ENCODE results near the gene SHKBP1.

The SHKBP1 gene

DNA sequence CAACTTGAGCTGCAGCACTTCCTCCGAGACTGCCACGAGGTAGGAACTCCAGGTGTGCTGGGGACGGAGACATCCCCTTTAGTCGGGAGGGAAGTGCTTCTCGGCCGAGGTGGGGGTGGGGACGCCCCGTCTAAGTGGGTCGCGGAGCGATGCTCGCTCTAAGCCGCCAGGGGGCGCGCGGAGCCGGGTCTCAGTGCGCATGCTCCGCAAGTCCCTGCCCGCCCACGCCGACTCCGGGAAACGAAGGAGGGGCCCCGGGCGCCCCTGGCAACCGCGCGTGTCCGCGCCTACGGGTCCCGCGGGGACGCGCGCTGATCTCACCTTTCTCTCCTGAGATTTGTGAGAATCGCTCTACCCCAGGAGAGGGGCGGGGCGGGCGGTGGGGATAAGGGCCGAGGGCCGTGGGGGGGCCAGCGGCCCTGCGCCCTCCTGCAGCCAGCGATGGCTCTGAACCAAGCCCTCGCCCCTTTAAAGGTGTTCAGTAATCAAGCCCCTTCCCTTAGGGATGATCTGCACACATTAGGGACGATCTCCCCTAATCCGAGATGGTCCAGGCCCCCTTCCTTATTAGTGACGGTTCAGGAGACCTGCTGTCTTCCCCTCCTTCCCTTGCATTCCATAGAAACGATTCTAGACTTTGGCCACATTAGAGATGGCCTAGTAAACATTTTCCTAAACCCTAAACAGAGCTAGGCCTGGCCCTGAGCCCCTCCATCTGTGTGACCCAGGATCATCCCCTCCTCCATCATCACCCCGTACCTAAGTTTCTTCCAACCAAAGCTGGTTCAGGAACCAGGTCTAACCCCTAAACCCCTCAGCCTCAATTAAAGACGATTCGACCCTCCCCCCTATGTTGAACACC, 47.3 kb upstream of the SHKBP1 start (continued):
- peak; percentile 99 for TF ChIP-seq ZBTB48 (tag by site-specific recombination; IDR thresholded peaks at IDR 0.05)
- TF ChIP-seq ZNF211 (tag by site-specific recombination; IDR thresholded peaks at IDR 0.05; ENCODE audit: low read depth): no peak
- TF ChIP-seq ZBTB8A (tag by site-specific recombination; IDR thresholded peaks at IDR 0.05): peak; percentile 76
- TF ChIP-seq SCRT2 (tag by site-specific recombination; IDR thresholded peaks at IDR 0.05): no peak
- no peak; the same call in 1 of the 2 replicates for TF ChIP-seq SALL2 (tag by site-specific recombination; IDR thresholded peaks at IDR 0.05; ENCODE audit: borderline replicate concordance)
- TF ChIP-seq, protein P1, sequence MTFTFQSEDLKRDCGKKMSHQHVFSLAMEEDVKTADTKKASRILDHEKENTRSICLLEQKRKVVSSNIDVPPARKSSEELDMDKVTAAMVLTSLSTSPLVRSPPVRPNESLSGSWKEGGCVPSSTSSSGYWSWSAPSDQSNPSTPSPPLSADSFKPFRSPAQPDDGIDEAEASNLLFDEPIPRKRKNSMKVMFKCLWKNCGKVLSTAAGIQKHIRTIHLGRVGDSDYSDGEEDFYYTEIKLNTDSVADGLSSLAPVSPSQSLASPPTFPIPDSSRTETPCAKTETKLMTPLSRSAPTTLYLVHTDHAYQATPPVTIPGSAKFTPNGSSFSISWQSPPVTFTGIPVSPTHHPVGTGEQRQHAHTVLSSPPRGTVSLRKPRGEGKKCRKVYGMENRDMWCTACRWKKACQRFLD (tag by site-specific recombination; IDR thresholded peaks at IDR 0.05): no peak
- TF ChIP-seq ZNF600 (tag by site-specific recombination; IDR thresholded peaks at IDR 0.05): no peak
- TF ChIP-seq ZNF10 (tag by site-specific recombination; IDR thresholded peaks at IDR 0.05): 0 out of 2 replicates have a peak, but pooled peaks have one; percentile 17
- no peak for TF ChIP-seq GLI4 (tag by site-specific recombination; IDR thresholded peaks at IDR 0.05)
- peak; percentile 65 for TF ChIP-seq ZNF335 (tag by site-specific recombination; conservative IDR thresholded peaks at IDR 0.05)
- TF ChIP-seq, protein P2, sequence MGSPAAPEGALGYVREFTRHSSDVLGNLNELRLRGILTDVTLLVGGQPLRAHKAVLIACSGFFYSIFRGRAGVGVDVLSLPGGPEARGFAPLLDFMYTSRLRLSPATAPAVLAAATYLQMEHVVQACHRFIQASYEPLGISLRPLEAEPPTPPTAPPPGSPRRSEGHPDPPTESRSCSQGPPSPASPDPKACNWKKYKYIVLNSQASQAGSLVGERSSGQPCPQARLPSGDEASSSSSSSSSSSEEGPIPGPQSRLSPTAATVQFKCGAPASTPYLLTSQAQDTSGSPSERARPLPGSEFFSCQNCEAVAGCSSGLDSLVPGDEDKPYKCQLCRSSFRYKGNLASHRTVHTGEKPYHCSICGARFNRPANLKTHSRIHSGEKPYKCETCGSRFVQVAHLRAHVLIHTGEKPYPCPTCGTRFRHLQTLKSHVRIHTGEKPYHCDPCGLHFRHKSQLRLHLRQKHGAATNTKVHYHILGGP (tag by site-specific recombination; IDR thresholded peaks at IDR 0.05): no peak
- TF ChIP-seq ZNF548 (tag by site-specific recombination; IDR thresholded peaks at IDR 0.05): no peak
- TF ChIP-seq, protein P3, sequence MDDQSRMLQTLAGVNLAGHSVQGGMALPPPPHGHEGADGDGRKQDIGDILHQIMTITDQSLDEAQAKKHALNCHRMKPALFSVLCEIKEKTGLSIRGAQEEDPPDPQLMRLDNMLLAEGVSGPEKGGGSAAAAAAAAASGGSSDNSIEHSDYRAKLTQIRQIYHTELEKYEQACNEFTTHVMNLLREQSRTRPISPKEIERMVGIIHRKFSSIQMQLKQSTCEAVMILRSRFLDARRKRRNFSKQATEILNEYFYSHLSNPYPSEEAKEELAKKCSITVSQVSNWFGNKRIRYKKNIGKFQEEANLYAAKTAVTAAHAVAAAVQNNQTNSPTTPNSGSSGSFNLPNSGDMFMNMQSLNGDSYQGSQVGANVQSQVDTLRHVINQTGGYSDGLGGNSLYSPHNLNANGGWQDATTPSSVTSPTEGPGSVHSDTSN (CRISPR knock-in tag; IDR thresholded peaks at IDR 0.05): peak; percentile 42; the same call in 1 of the 2 replicates
- TF ChIP-seq, protein P4, sequence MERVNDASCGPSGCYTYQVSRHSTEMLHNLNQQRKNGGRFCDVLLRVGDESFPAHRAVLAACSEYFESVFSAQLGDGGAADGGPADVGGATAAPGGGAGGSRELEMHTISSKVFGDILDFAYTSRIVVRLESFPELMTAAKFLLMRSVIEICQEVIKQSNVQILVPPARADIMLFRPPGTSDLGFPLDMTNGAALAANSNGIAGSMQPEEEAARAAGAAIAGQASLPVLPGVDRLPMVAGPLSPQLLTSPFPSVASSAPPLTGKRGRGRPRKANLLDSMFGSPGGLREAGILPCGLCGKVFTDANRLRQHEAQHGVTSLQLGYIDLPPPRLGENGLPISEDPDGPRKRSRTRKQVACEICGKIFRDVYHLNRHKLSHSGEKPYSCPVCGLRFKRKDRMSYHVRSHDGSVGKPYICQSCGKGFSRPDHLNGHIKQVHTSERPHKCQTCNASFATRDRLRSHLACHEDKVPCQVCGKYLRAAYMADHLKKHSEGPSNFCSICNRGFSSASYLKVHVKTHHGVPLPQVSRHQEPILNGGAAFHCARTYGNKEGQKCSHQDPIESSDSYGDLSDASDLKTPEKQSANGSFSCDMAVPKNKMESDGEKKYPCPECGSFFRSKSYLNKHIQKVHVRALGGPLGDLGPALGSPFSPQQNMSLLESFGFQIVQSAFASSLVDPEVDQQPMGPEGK (tag by site-specific recombination; IDR thresholded peaks at IDR 0.05): peak; percentile 96
- TF ChIP-seq TCF7L2 (IDR thresholded peaks at IDR 0.05; ENCODE audit: borderline replicate concordance, low read depth, low read length): no peak
- TF ChIP-seq, protein P5, sequence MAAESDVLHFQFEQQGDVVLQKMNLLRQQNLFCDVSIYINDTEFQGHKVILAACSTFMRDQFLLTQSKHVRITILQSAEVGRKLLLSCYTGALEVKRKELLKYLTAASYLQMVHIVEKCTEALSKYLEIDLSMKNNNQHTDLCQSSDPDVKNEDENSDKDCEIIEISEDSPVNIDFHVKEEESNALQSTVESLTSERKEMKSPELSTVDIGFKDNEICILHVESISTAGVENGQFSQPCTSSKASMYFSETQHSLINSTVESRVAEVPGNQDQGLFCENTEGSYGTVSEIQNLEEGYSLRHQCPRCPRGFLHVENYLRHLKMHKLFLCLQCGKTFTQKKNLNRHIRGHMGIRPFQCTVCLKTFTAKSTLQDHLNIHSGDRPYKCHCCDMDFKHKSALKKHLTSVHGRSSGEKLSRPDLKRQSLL (tag by site-specific recombination; IDR thresholded peaks at IDR 0.05): no peak
- TF ChIP-seq ZNF239 (tag by site-specific recombination; IDR thresholded peaks at IDR 0.05): no peak
- no peak for TF ChIP-seq ZNF48 (tag by site-specific recombination; IDR thresholded peaks at IDR 0.05)
- TF ChIP-seq ZNF404 (tag by site-specific recombination; IDR thresholded peaks at IDR 0.05): no peak
- no peak for TF ChIP-seq ZNF544 (tag by site-specific recombination; IDR thresholded peaks at IDR 0.05)
- peak; percentile 10; the same call in 1 of the 2 replicates for TF ChIP-seq RBAK (tag by site-specific recombination; IDR thresholded peaks at IDR 0.05)
- TF ChIP-seq SP2 (tag by site-specific recombination; IDR thresholded peaks at IDR 0.05): peak; percentile 71
- no peak for TF ChIP-seq ZNF202 (tag by site-specific recombination; IDR thresholded peaks at IDR 0.05; ENCODE audit: borderline replicate concordance)
- no peak; the same call in none of the 2 replicates for TF ChIP-seq ZNF394 (tag by site-specific recombination; IDR thresholded peaks at IDR 0.05; ENCODE audit: borderline replicate concordance)
- peak; percentile 87 for TF ChIP-seq GLIS1 (tag by site-specific recombination; IDR thresholded peaks at IDR 0.05)
- TF ChIP-seq HOXA7 (CRISPR knock-in tag; IDR thresholded peaks at IDR 0.05; ENCODE audit: borderline replicate concordance): no peak
- TF ChIP-seq, protein P6, sequence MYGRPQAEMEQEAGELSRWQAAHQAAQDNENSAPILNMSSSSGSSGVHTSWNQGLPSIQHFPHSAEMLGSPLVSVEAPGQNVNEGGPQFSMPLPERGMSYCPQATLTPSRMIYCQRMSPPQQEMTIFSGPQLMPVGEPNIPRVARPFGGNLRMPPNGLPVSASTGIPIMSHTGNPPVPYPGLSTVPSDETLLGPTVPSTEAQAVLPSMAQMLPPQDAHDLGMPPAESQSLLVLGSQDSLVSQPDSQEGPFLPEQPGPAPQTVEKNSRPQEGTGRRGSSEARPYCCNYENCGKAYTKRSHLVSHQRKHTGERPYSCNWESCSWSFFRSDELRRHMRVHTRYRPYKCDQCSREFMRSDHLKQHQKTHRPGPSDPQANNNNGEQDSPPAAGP (tag by site-specific recombination; IDR thresholded peaks at IDR 0.05): peak; percentile 84
- 0 out of 2 replicates have a peak, but pooled peaks have one; percentile 13 for TF ChIP-seq ZNF701 (tag by site-specific recombination; IDR thresholded peaks at IDR 0.05)
- 0 out of 2 replicates have a peak, but pooled peaks have one; percentile 46 for TF ChIP-seq ZNF416 (tag by site-specific recombination; IDR thresholded peaks at IDR 0.05)
- TF ChIP-seq MEIS1 (CRISPR knock-in tag; IDR thresholded peaks at IDR 0.05; ENCODE audit: borderline replicate concordance): no peak
- no peak for TF ChIP-seq ZNF610 (tag by site-specific recombination; IDR thresholded peaks at IDR 0.05; ENCODE audit: borderline replicate concordance)
- TF ChIP-seq WT1 (tag by site-specific recombination; IDR thresholded peaks at IDR 0.05): no peak
- TF ChIP-seq ZNF514 (tag by site-specific recombination; IDR thresholded peaks at IDR 0.05): no peak
